ENCODE measurements around the gene CCDC102A.

The CCDC102A gene

GRCh38 chr16:57481421-57481820, 55.0 kb downstream of the CCDC102A start:
- Histone ChIP-seq H3K4me3 (ENCODE audit: low read depth, low read length) (peak overlapping the region; percentile 99), H3K27me3 (no peaks in the 10 kb centered on the region), H3K9me3 (no peaks in the 10 kb centered on the region), H3K4me1 (peaks cover 12% of the 10 kb centered on the region), H3K36me3 (peaks cover 92% of the 10 kb centered on the region)
- TF ChIP-seq CTCF (IDR thresholded peaks at IDR 0.05; ENCODE audit: low read depth, low read length), result no peak
- DNase-seq, result peak; percentile 13

- H3K36me3 ChIP-seq, result peaks cover 95% of the 10 kb centered on the region
- DNase-seq, result peak; percentile 61
- H3K9me3 ChIP-seq, result no peaks in the 10 kb centered on the region
- no peaks in the 10 kb centered on the region for H3K27me3 ChIP-seq
- H3K4me3 ChIP-seq (ENCODE audit: low read depth, low read length), result peak overlapping the region; percentile 99
- TF ChIP-seq CTCF (IDR thresholded peaks at IDR 0.05; ENCODE audit: low read depth, low read length), result no peak
- peaks cover 17% of the 10 kb centered on the region for H3K4me1 ChIP-seq
Measured at GRCh38 chr16:57480754-57481230, 55.6 kb downstream of the CCDC102A start.

- H3K36me3 ChIP-seq, result peaks cover 95% of the 10 kb centered on the region
- H3K9me3 ChIP-seq, result no peaks in the 10 kb centered on the region
- no peaks in the 10 kb centered on the region for H3K27me3 ChIP-seq
- DNase-seq, result peak; percentile 73
- no peak for TF ChIP-seq CTCF (IDR thresholded peaks at IDR 0.05; ENCODE audit: low read depth, low read length)
- peak overlapping the region; percentile 99 for H3K4me3 ChIP-seq (ENCODE audit: low read depth, low read length)
- H3K4me1 ChIP-seq, result peaks cover 17% of the 10 kb centered on the region
Measured at GRCh38 chr16:57479976-57480753, 56.2 kb downstream of the CCDC102A start.

GRCh38 chr16:57479205-57479975, 57.0 kb downstream of the CCDC102A start:
- peaks cover 23% of the 10 kb centered on the region for H3K4me1 ChIP-seq
- no peaks in the 10 kb centered on the region for H3K9me3 ChIP-seq
- no peak for TF ChIP-seq CTCF (IDR thresholded peaks at IDR 0.05; ENCODE audit: low read depth, low read length)
- H3K36me3 ChIP-seq, result peaks cover 95% of the 10 kb centered on the region
- peak; percentile 88 for DNase-seq
- H3K27me3 ChIP-seq, result no peaks in the 10 kb centered on the region
- peak overlapping the region; percentile 99 for H3K4me3 ChIP-seq (ENCODE audit: low read depth, low read length)

GRCh38 chr16:57478396-57479204, 57.8 kb downstream of the CCDC102A start:
- no peak for DNase-seq
- H3K36me3 ChIP-seq, result peaks cover 98% of the 10 kb centered on the region
- H3K4me3 ChIP-seq (ENCODE audit: low read depth, low read length), result peak overlapping the region; percentile 99
- peaks cover 31% of the 10 kb centered on the region for H3K4me1 ChIP-seq
- no peaks in the 10 kb centered on the region for H3K9me3 ChIP-seq
- TF ChIP-seq CTCF (IDR thresholded peaks at IDR 0.05; ENCODE audit: low read depth, low read length), result no peak
- H3K27me3 ChIP-seq, result no peaks in the 10 kb centered on the region

Measured in BE2C (cell line).